Measurements from ENCODE around the gene HTR1D. TPM values are rescaled to one million over a fixed set of nuclear protein-coding genes. Genes with fewer than 3 reads are reported as not detected.

Gene HTR1D
- total RNA-seq, 1 donor from 2014 or later: under 0.01 TPM

DNA sequence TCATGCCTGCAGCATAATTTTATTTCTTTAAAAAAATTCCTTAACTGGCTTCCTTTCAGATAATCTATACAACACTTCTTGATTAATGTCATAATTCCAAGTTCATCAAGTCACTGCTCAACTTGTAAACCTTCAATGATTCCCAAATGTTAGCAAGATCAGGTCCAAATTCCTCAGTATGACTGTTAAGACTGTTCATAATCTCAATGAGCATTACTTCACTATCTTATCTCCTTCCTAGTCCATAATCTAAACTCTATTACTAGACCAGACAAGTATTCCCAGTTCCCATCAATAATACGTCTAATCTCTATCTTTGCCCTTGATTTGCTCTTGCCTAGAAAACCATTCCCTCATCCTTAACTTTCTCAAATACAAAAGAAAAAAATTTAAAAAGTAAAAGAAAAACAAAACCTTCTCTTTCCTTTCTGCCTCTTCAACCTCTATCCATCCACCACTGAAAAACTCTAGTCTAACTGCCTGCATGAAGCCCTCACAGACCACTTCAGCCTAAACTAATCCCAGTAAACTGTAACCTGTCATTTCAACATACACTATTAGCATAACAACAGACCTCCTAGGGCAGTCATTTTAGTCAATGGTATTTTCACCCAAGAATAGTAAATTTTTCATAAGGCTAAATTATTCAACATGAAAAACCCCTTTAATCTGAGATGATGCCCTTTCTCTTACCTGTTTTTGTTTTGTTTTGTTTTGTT, 64.2 kb downstream of the HTR1D start:
- no peak for DNase-seq (ENCODE audit: low read depth in 2 of 2)

DNA sequence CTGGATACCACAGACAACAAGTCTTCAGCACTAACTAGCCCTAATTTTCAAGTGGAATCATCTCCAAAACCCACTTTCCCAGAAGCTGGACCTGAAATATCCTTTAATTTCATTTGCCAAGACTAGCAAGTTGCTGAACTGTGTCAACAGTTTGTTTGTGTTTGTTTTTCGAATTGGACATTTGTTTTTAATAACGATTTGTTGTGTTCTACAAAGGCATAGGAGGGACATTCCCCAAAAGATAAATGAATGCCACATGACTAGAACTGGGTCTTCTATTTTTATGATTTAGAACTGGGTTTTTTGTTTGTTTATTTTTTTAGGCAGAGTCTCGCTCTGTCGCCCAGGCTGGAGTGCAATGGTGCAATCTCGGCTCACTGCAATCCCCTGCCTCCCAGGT, 66.6 kb downstream of the HTR1D start:
- DNase-seq (ENCODE audit: low read depth in 2 of 2): no peak

DNA sequence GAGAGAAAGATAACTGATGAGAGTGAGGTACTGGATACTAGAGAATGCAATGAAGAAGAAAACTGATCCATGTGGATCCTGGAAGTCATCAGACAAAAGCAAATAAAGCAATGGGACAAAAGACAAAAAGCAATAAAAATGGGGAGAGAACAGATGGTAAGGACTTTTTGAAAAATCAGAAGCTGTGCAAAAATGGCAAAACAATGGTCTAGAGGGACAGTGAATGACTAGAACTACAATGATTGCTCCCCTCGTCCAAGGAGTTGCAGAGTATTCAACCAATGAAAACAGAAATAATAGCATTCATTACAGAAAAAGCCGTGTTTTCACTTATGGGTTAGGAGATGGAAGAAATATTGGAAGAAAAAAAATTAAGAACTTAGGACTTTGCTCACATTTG, 67.2 kb downstream of the HTR1D start:
- DNase-seq (ENCODE audit: low read depth in 2 of 2): no peak

DNA sequence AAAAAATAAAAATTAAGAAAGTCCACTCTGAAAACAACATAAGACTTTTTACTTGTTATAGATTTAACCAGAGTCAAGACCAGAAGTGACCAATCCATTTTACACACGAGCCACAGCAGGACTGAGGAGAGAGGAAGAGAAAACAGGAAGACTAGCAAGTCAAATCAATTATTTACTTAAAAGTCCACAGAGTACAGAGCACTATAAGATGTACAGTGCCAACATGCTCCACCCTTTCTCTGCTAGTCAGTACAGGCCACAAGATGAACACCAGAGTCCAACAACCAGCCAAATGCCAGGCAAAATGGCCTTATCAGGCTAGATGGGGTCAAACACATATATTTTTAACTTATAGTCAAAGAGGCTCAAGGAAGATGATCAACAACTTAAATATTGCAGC, 68.2 kb downstream of the HTR1D start:
- peak in 1 of 2 donors; percentile 27 for DNase-seq (ENCODE audit: low read depth in 2 of 2)

DNA sequence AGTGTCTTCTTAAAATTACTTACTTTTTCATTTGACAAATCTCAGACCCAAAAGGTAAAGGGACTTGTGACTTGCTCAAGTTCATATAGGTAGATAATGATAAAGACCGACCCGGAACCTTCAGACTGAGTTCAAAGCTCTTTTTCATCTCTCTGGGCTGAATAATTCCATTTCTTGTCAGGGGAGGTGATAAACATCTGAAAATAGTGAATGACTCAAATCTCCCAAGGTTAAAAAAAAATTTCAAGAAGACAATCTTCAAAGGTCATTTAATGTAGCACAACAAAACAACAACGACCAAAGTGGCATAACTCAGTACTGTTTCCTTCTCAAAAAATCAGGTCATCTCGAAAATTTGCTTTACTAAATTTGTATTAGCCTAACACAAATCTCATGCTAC, 69.2 kb downstream of the HTR1D start:
- DNase-seq (ENCODE audit: low read depth in 2 of 2): peak in 1 of 2 donors; percentile 24

Other genes starting within 250 kb of the HTR1D start
- gene LACTBL1, start 244.6 kb downstream of the HTR1D start, total RNA-seq: not detected in 2 replicates
- not detected in 2 replicates for gene TEX46, start 201.7 kb downstream of the HTR1D start, total RNA-seq
- gene KDM1A, start 198.0 kb downstream of the HTR1D start, total RNA-seq: 73.6 and 87.4 TPM in 2 replicates
- 29.4 and 30.4 TPM in 2 replicates for gene LUZP1, start 48.6 kb downstream of the HTR1D start, total RNA-seq
- 53.6 and 55.1 TPM in 2 replicates for gene HNRNPR, start 126.8 kb upstream of the HTR1D start, total RNA-seq
- gene ZNF436, start 152.3 kb upstream of the HTR1D start, total RNA-seq: 14.1 and 17.7 TPM in 2 replicates
- gene TCEA3, start 207.2 kb upstream of the HTR1D start, total RNA-seq: 0.20 and 0.22 TPM in 2 replicates